Upper lobe of left lung (tissue), 6 donors: ENCODE data around the gene FHIP1B. TPM values are rescaled to one million over a fixed set of nuclear protein-coding genes. Genes with fewer than 3 reads are reported as not detected.

ENCODE experiments used
- ATAC-seq, 2 donors: fragments of 200-7000 bp; cut with Tn5 transposase; one replicate each; pipeline ENCODE4 v1.9.1; 2022; ENCODE audit warnings: mild to moderate bottlenecking in 2 of 2, moderate library complexity in 2 of 2; ENCODE audit not compliant: low FRiP score in 2 of 2
- DNase-seq, 2 donors: peaks; one replicate each; pipeline ENCODE4 v3.0.0-alpha.2; 2019 to 2020
- H3K27ac ChIP-seq, 4 donors: fragments of 200-600 bp; sonication (generic); one replicate each; pipeline ENCODE4 v1.5.1; 2016 to 2019
- H3K27me3 ChIP-seq, 4 donors: fragments of 200-600 bp; sonication (generic); one replicate each; pipeline ENCODE4 v1.5.1; 2017 to 2019
- H3K36me3 ChIP-seq, 4 donors: fragments of 200-600 bp; sonication (generic); one replicate each; pipeline ENCODE4 v1.5.1; 2016 to 2019
- H3K4me1 ChIP-seq, 4 donors: fragments of 200-600 bp; sonication (generic); one replicate each; pipeline ENCODE4 v1.5.1; 2018 to 2019
- H3K4me3 ChIP-seq, 4 donors: fragments of 200-600 bp; sonication (generic); one replicate each; pipeline ENCODE4 v1.5.1; 2017 to 2019; ENCODE audit warnings: mild to moderate bottlenecking in 2 of 4, moderate library complexity in 1 of 4
- H3K9me3 ChIP-seq, 4 donors: fragments of 200-600 bp; sonication (generic); one replicate each; pipeline ENCODE4 v1.5.1; 2018 to 2019
- CTCF ChIP-seq, 6 experiments: fragments of 450-650 bp in 4 of 6; fragments of 200-600 bp in 2 of 6; sonication (generic) in 2 of 6; IDR thresholded peaks; one replicate each; pipeline ENCODE4 v1.5.1; 2016 to 2019; ENCODE audit warnings: antibody characterized with exemption in 6 of 6
- EP300 ChIP-seq, 4 donors: sonication (generic); formaldehyde crosslinking; IDR thresholded peaks; one replicate each; pipeline ENCODE4 v1.5.1; 2017; ENCODE audit warnings: antibody characterized with exemption in 4 of 4, control low read depth in 2 of 4
- POLR2A ChIP-seq, 4 donors: fragments of 450-650 bp; IDR thresholded peaks; one replicate each; pipeline ENCODE4 v1.5.1; 2016 to 2017; ENCODE audit warnings: antibody characterized with exemption in 4 of 4, mild to moderate bottlenecking in 2 of 4
- POLR2AphosphoS5 ChIP-seq, 2 donors: sonication (generic); formaldehyde crosslinking; IDR thresholded peaks; one replicate each; pipeline ENCODE4 v1.5.1; 2017; ENCODE audit warnings: antibody characterized with exemption in 2 of 2
- WGBS, 2 donors: methylation state at CpG; one replicate each; pipeline ENCODE4 v1.1.5; 2017 to 2018; 5-methylcytosine and 5-hydroxymethylcytosine counted together
- total RNA-seq, 6 donors: library from RNA; depleted of rRNA in 4 of 6; stranded (reverse); fragments of >200 nt in 4 of 6; gene quantifications; one replicate each; pipeline versions ENCODE4 v1.1.0 to v1.2.1, GENCODE V29; 2016 to 2021
- donor health status: DM: no; HTN: no; CAD: no; lungs with moderate emphysema.
- donor health status: DM: no; HTN: yes; CAD: no; lungs with severe emphysema.

Gene FHIP1B
- total RNA-seq, 6 donors from 2014 or later: 37.4 to 163 (median 39.6) TPM

GRCh38 chr11:6245536-6245935 is 11.1 kb upstream of the FHIP1B start:
- Histone ChIP-seq H3K36me3 (no peaks in the 10 kb centered on the region), H3K27ac (no peak overlapping the region), H3K4me3 (no peak overlapping the region), H3K4me1 (peaks cover 0 to 2% (median 0%) of the 10 kb centered on the region in 4 donors), H3K27me3 (no peaks in the 10 kb centered on the region), H3K9me3 (no peaks in the 10 kb centered on the region)
- no peak for DNase-seq
- no peak for TF ChIP-seq POLR2AphosphoS5 (IDR thresholded peaks at IDR 0.05)
- TF ChIP-seq EP300 (IDR thresholded peaks at IDR 0.05): no peak
- ATAC-seq: no peak
- WGBS, 2 donors: 92 to 98% methylated on average over 2 of the region's 2 CpGs

GRCh38 chr11:6241316-6241715 is 6.9 kb upstream of the FHIP1B start:
- 93 to 98% methylated on average over 4 to 7 of the region's 7 CpGs for WGBS, 2 donors
- Histone ChIP-seq H3K27ac (no peak overlapping the region), H3K4me3 (no peak overlapping the region), H3K4me1 (no peaks in the 10 kb centered on the region), H3K9me3 (no peaks in the 10 kb centered on the region), H3K36me3 (no peaks in the 10 kb centered on the region), H3K27me3 (no peaks in the 10 kb centered on the region)
- DNase-seq (no peak), ATAC-seq (no peak)
- TF ChIP-seq EP300 (IDR thresholded peaks at IDR 0.05) (no peak), POLR2AphosphoS5 (IDR thresholded peaks at IDR 0.05) (no peak), CTCF (IDR thresholded peaks at IDR 0.05) (no peak), POLR2A (IDR thresholded peaks at IDR 0.05) (no peak)

GRCh38 chr11:6240781-6241180 is 6.3 kb upstream of the FHIP1B start:
- TF ChIP-seq POLR2A (IDR thresholded peaks at IDR 0.05) (no peak), CTCF (IDR thresholded peaks at IDR 0.05) (no peak), POLR2AphosphoS5 (IDR thresholded peaks at IDR 0.05) (no peak), EP300 (IDR thresholded peaks at IDR 0.05) (no peak)
- Histone ChIP-seq H3K4me3 (no peak overlapping the region), H3K36me3 (no peaks in the 10 kb centered on the region), H3K9me3 (no peaks in the 10 kb centered on the region), H3K27me3 (no peaks in the 10 kb centered on the region), H3K4me1 (peaks cover 0 to 2% (median 0%) of the 10 kb centered on the region in 4 donors), H3K27ac (no peak overlapping the region)
- ATAC-seq (no peak), DNase-seq (no peak)
- WGBS, 2 donors: 47 to 56% methylated on average over 1 of the region's 1 CpG

GRCh38 chr11:6240139-6240538 is 5.7 kb upstream of the FHIP1B start:
- H3K4me1 ChIP-seq: peaks cover 0 to 8% (median 4%) of the 10 kb centered on the region in 4 donors
- peak in 1 of 2 donors; percentile 65 for DNase-seq
- H3K27me3 ChIP-seq: no peaks in the 10 kb centered on the region
- 96 to 98% methylated on average over 26 to 28 of the region's 28 CpGs for WGBS, 2 donors
- H3K9me3 ChIP-seq: no peaks in the 10 kb centered on the region
- H3K27ac ChIP-seq: no peak overlapping the region
- H3K4me3 ChIP-seq: no peak overlapping the region
- H3K36me3 ChIP-seq: no peaks in the 10 kb centered on the region
- ATAC-seq: no peak
- TF ChIP-seq POLR2AphosphoS5 (IDR thresholded peaks at IDR 0.05) (no peak), POLR2A (IDR thresholded peaks at IDR 0.05) (no peak), CTCF (IDR thresholded peaks at IDR 0.05) (no peak)

GRCh38 chr11:6238902-6239301 is 4.5 kb upstream of the FHIP1B start, which contains the start of gene CNGA4:
Gene CNGA4 (plus strand): TSS chr11:6239089. CDS start chr11:6239207, 118 bp downstream.
- ATAC-seq (no peak), DNase-seq (no peak)
- Histone ChIP-seq H3K9me3 (no peaks in the 10 kb centered on the region), H3K27me3 (no peaks in the 10 kb centered on the region), H3K36me3 (no peaks in the 10 kb centered on the region), H3K4me3 (no peak within 1 kb of the TSS), H3K27ac (no peak within 1 kb of the TSS), H3K4me1 (peaks cover 2 to 11% (median 5%) of the 10 kb centered on the region in 4 donors)
- no peak for TF ChIP-seq EP300 (IDR thresholded peaks at IDR 0.05)
- TF ChIP-seq CTCF (IDR thresholded peaks at IDR 0.05): no peak
- no peak for TF ChIP-seq POLR2AphosphoS5 (IDR thresholded peaks at IDR 0.05)
- no peak for TF ChIP-seq POLR2A (IDR thresholded peaks at IDR 0.05)
- 88 to 100% methylated on average over 1 of the region's 1 CpG for WGBS, 2 donors
